WI38 (cell line): ENCODE results near the gene SIK2.

Source experiments
- H3K4me3 ChIP-seq: 2 replicates; pipeline ENCODE4 v1.5.1; 2011; ENCODE audit warnings: low read depth, mild to moderate bottlenecking, control low read depth, low read length
- TF ChIP-seq, protein P1 (sequence below): IDR thresholded peaks from 2 replicates; pipeline ENCODE4 v1.5.1; 2012; ENCODE audit warnings: low read depth, mild to moderate bottlenecking, control low read depth, low read length

The SIK2 gene

DNA sequence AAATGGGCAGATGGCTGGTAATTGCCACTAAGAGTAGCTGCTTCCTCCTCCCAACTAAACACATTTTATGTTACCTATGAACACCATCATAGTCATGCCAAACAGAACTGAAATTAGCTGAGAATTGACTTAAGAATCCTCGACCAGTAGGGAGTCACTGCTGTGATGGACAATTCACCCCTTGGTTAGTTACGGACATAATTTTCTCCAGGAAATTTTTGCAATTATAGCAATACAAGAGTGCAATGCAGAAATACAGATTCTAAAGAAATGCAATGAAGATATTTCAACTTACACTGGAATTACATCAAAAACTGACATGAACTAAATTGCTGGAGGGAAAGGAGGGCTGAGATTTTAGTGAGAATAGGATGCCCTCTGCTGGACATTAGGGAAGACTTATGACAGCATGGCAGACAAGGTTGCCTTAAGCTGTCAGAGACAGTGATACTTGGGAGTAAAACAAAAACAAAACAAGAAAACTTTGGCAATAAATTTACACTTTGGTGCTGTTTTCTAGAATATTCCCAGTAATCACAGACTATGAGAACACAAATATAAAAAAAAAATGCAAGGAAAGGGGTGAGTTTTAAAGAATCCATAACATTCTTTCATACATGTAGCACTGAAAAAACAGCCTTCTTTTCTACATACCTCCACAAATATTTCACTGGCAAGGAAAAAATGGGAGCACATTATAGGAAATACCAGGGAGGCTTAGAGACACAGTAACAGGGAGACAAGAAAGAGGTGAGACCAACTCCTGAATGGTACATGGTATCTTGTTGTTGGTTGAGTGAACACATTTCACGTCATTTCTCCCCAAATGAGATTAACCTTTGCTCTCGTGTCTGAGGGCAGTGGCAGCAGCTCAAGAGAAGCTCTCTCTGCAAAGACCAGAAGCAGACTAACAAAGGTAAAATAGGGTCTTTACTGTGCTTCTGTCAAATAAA is 175.1 kb downstream of the SIK2 start:
- no peak overlapping the region for H3K4me3 ChIP-seq

DNA sequence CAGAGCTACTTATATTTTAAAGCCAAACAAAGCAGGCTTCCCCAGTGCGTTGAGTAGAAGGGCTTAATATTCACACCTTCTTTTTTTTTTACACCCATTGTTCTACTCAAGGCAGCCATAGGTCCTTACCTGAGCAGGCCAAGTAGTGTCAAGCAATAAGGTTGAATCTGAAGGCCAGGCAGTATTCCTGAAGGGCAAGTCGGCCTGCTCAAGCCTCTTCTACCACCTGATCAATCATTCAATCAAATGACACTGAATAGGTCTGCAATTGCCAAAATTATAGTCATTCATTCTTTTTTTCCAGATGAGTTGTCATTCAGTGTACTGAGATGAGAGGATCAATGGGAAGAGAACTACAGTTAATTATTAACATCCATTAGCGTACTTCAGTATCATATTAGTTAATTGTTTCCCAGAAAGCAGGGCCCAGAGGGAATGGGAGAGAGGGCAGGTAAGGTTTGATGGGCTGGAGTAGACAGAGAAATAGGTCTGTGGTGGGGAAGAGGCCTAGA is 175.9 kb downstream of the SIK2 start:
- H3K4me3 ChIP-seq = no peak overlapping the region
- TF ChIP-seq, protein P1, sequence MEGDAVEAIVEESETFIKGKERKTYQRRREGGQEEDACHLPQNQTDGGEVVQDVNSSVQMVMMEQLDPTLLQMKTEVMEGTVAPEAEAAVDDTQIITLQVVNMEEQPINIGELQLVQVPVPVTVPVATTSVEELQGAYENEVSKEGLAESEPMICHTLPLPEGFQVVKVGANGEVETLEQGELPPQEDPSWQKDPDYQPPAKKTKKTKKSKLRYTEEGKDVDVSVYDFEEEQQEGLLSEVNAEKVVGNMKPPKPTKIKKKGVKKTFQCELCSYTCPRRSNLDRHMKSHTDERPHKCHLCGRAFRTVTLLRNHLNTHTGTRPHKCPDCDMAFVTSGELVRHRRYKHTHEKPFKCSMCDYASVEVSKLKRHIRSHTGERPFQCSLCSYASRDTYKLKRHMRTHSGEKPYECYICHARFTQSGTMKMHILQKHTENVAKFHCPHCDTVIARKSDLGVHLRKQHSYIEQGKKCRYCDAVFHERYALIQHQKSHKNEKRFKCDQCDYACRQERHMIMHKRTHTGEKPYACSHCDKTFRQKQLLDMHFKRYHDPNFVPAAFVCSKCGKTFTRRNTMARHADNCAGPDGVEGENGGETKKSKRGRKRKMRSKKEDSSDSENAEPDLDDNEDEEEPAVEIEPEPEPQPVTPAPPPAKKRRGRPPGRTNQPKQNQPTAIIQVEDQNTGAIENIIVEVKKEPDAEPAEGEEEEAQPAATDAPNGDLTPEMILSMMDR = no peak

More for the DNA sequence above, 175.1 kb downstream of the SIK2 start:
- TF ChIP-seq, protein P1 = peak; percentile 49

- no peak overlapping the region for H3K4me3 ChIP-seq
- TF ChIP-seq, protein P1 = no peak
Measured at GRCh38 chr11:111779118-111779517, 176.9 kb downstream of the SIK2 start.
